Breast epithelium (tissue), 3 donors: ENCODE data around the gene CES4A.

Experiments used
- CTCF ChIP-seq, 3 donors: fragments of 450-650 bp; IDR thresholded peaks; one replicate each; pipeline ENCODE4 v1.5.1; 2016 to 2017; ENCODE audit warnings: antibody characterized with exemption in 3 of 3, mild to moderate bottlenecking in 3 of 3, moderate library complexity in 3 of 3
- POLR2A ChIP-seq: fragments of 450-650 bp; IDR thresholded peaks from one replicate; pipeline ENCODE4 v1.6.1; 2016; ENCODE audit warnings: antibody characterized with exemption, mild to moderate bottlenecking, moderate library complexity
- POLR2AphosphoS5 ChIP-seq, 3 donors: sonication (generic); formaldehyde crosslinking; IDR thresholded peaks; one replicate each; pipeline ENCODE4 v1.6.1; 2017; ENCODE audit warnings: antibody characterized with exemption in 3 of 3

DNA sequence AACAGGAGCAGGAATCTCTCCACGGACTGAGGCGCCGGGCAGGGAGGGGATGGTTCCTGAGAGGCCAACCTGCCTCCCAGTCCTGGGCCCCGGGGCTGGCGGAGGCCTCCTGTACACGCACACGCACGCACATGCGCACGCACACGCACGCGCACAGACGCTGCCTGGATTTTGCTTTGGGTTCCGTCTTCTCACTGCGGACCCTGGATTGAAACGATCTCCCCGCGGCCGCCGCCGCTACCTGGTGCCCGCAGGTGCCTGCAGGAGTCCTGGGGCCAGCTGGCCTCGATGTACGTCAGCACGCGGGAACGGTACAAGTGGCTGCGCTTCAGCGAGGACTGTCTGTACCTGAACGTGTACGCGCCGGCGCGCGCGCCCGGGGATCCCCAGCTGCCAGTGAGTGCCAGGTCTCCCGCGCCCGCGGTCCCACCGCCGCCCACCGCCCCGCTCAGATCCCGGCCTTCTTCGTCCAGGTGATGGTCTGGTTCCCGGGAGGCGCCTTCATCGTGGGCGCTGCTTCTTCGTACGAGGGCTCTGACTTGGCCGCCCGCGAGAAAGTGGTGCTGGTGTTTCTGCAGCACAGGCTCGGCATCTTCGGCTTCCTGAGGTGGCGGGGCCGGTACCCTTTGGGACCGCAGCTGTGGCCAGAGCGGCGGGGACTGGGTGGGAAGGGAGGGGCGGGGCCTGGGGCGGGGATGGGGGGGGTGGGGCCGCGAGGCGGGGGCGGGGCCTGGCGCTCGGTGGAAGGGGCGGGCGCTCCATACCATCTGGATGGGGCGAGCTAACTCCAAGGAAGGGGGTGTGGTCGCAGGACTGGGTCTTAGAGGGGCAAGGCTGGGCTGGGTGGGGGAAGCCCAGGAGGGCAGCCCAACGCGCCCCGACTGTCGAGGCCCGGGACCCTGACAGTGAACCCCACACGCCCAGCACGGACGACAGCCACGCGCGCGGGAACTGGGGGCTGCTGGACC lies 12.3 kb downstream of the CES4A start:
- no peak for TF ChIP-seq CTCF (IDR thresholded peaks at IDR 0.05)
- peak in 1 of 3 donors; percentile 19 for TF ChIP-seq POLR2AphosphoS5 (IDR thresholded peaks at IDR 0.05)
- TF ChIP-seq POLR2A: no peak
